Cardiac muscle cell (in vitro differentiated cells and primary cell): ENCODE measurements around the gene CORIN. TPM values are rescaled to one million over a fixed set of nuclear protein-coding genes. Genes with fewer than 3 reads are reported as not detected.

ENCODE experiments used
- DNase-seq, 2 donors: peaks; one replicate each; pipeline versions ENCODE4 v3.0.0 to v3.0.0-alpha.2; 2010 to 2017; ENCODE audit warnings: low read depth in 1 of 2, low spot score in 1 of 2
- H3K27ac ChIP-seq: fragments of 200-600 bp; sonication (generic); 2 replicates; pipeline ENCODE4 v1.5.1; 2016
- H3K27me3 ChIP-seq: fragments of 200-600 bp; sonication (generic); 2 replicates; pipeline ENCODE4 v1.6.0; 2016; ENCODE audit warnings: control low read depth
- H3K36me3 ChIP-seq: fragments of 200-600 bp; sonication (generic); 2 replicates; pipeline ENCODE4 v1.5.1; 2016; ENCODE audit warnings: control low read depth
- H3K4me1 ChIP-seq: fragments of 200-600 bp; sonication (generic); 2 replicates; pipeline ENCODE4 v1.8.1; 2017; ENCODE audit warnings: low read depth, mild to moderate bottlenecking, mixed run types
- H3K4me3 ChIP-seq: fragments of 200-600 bp; sonication (generic); 2 replicates; pipeline ENCODE4 v1.5.1; 2016; ENCODE audit warnings: mild to moderate bottlenecking
- H3K9me3 ChIP-seq: fragments of 200-600 bp; sonication (generic); 2 replicates; pipeline ENCODE4 v1.5.1; 2017; ENCODE audit warnings: low read depth, mild to moderate bottlenecking, control low read depth
- CTCF ChIP-seq: IDR thresholded peaks from 2 replicates; pipeline ENCODE4 v1.5.1; 2012; ENCODE audit warnings: low read depth, mild to moderate bottlenecking, low read length
- polyA plus RNA-seq: library from polyadenylated mRNA; unstranded; fragments of >200 nt; fragmentation: Nextera tagmentation; extraction: Ambion mirVana; gene quantifications from 2 replicates; pipeline ENCODE4 v1.2.1, GENCODE V29; 2016
- total RNA-seq: library from RNA; depleted of rRNA; stranded (reverse); fragments of >200 nt; gene quantifications from 2 replicates; pipeline ENCODE4 v1.2.3, GENCODE V29; 2016

CORIN gene
- total and polyA plus RNA-seq, 2 experiments from 2014 or later, result 110 to 169 TPM

- DNase-seq, result no peak
- H3K36me3 ChIP-seq, result no peaks in the 10 kb centered on the region
- no peaks in the 10 kb centered on the region for H3K27me3 ChIP-seq
- H3K9me3 ChIP-seq, result no peaks in the 10 kb centered on the region
- no peak overlapping the region for H3K4me3 ChIP-seq
- H3K4me1 ChIP-seq, result peaks cover 2% of the 10 kb centered on the region
- no peak for TF ChIP-seq CTCF
- H3K27ac ChIP-seq, result no peak overlapping the region
Measured at GRCh38 chr4:47567511-47567910, 270.4 kb downstream of the CORIN start.

- TF ChIP-seq CTCF, result no peak
- H3K27ac ChIP-seq, result no peak overlapping the region
- H3K36me3 ChIP-seq, result no peaks in the 10 kb centered on the region
- no peaks in the 10 kb centered on the region for H3K9me3 ChIP-seq
- no peak for DNase-seq
- no peaks in the 10 kb centered on the region for H3K27me3 ChIP-seq
- H3K4me1 ChIP-seq, result peaks cover 3% of the 10 kb centered on the region
- no peak overlapping the region for H3K4me3 ChIP-seq
Measured at GRCh38 chr4:47566969-47567368, 270.9 kb downstream of the CORIN start.

- no peaks in the 10 kb centered on the region for H3K36me3 ChIP-seq
- H3K4me3 ChIP-seq, result no peak overlapping the region
- peaks cover 3% of the 10 kb centered on the region for H3K4me1 ChIP-seq
- DNase-seq, result no peak
- no peak overlapping the region for H3K27ac ChIP-seq
- H3K9me3 ChIP-seq, result no peaks in the 10 kb centered on the region
- no peaks in the 10 kb centered on the region for H3K27me3 ChIP-seq
- TF ChIP-seq CTCF, result no peak
Measured at GRCh38 chr4:47566566-47566965, 271.3 kb downstream of the CORIN start.

- no peaks in the 10 kb centered on the region for H3K36me3 ChIP-seq
- peaks cover 3% of the 10 kb centered on the region for H3K4me1 ChIP-seq
- no peak overlapping the region for H3K4me3 ChIP-seq
- DNase-seq, result no peak
- no peaks in the 10 kb centered on the region for H3K27me3 ChIP-seq
- no peaks in the 10 kb centered on the region for H3K9me3 ChIP-seq
- H3K27ac ChIP-seq, result no peak overlapping the region
- TF ChIP-seq CTCF, result no peak
Measured at GRCh38 chr4:47562297-47562696, 275.6 kb downstream of the CORIN start.

DNA sequence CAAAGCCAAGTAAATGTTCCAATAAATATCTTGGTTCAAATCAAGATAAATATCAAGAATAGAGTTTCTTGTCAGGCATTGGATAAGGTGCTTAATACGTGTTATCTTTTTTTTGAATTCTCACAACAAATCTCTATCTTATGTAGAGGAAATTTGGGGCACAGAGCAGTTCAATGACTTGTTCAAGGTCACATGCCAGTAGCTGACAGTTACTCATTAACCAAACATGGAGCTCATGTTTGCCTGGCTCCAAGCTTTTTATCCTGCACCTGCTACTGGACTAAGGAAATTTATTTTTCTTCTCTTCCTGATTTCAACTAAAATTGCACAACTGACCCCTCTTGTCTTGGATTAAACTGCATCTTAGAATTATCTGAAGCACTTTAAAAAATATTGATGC is 276.5 kb downstream of the CORIN start:
- Histone ChIP-seq H3K4me3 (no peak overlapping the region), H3K27ac (no peak overlapping the region), H3K36me3 (no peaks in the 10 kb centered on the region), H3K27me3 (no peaks in the 10 kb centered on the region), H3K9me3 (no peaks in the 10 kb centered on the region), H3K4me1 (peaks cover 3% of the 10 kb centered on the region)
- DNase-seq, result no peak
- TF ChIP-seq CTCF, result no peak

DNA sequence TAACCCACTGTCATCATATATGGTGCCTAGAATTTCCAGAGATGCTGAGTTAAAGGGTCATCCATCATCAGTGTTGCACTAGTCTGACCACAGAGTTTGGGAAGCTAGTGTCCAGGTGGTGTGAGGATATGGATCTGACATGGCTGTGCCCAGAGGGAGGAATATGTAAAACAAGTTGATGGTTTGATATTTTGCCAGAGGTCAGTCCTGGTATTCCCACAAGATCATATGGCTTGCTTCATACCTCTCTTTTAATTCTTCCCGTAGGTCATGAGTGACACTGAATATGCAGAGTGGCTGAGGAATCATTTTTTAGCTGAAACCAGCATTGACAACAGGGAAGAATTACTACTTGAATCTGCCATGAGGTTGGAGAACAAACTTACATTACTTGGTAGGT is 277.2 kb downstream of the CORIN start:
- Histone ChIP-seq H3K27ac (no peak overlapping the region), H3K27me3 (no peaks in the 10 kb centered on the region)
- TF ChIP-seq CTCF, result no peak

More for the DNA sequence above, 277.2 kb downstream of the CORIN start:
- peaks cover 3% of the 10 kb centered on the region for H3K4me1 ChIP-seq
- no peak for DNase-seq
- H3K36me3 ChIP-seq, result no peaks in the 10 kb centered on the region
- H3K4me3 ChIP-seq, result no peak overlapping the region
- H3K9me3 ChIP-seq, result no peaks in the 10 kb centered on the region
